HG03097 (cell line): ENCODE data around the gene PBXIP1.
"Not testable (repeated sequence)": the region's sequence is repeated elsewhere in the genome, so short reads cannot be mapped to it uniquely, and the experiment has no call there.

Experiments used
- ATAC-seq: cut with Tn5 transposase; IDR thresholded peaks from one replicate; pipeline ENCODE4 v1.9.1; 2021; ENCODE audit not compliant: unreplicated experiment, low FRiP score

Gene PBXIP1

GRCh38 chr1:154995301-154995983 is 39.5 kb upstream of the PBXIP1 start:
- not testable (repeated sequence) for ATAC-seq

DNA sequence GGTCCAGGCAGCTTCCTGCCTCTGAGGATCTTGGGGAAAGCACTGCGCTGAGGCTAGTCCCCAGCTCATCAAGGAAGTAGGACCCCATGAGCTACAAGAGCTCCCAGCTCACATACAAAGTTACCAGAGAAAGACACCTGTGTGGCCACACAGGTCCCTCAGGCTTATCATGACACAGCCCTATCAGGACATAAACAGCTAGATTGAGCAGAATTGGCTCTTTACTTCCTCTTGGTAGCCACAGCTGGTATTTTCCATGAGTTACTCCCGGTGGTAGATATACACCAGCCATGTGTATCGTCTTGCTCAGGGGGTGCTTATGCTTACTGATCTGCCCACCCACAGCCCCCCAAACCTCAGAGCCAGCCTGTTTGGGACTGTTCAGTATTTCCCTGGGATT is 38.7 kb upstream of the PBXIP1 start:
- no peak for ATAC-seq

GRCh38 chr1:154994269-154994587 is 38.3 kb upstream of the PBXIP1 start:
- ATAC-seq: no peak

- ATAC-seq: no peak
These were observed 37.8 kb upstream of the PBXIP1 start, which contains the start of gene LENEP for GRCh38 chr1:154993572-154994268. Gene LENEP, plus strand, starts transcription at chr1:154993586. Its CDS starts 22 bp downstream, at chr1:154993608.

GRCh38 chr1:154992721-154993571 is 37.0 kb upstream of the PBXIP1 start:
- no peak for ATAC-seq

DNA sequence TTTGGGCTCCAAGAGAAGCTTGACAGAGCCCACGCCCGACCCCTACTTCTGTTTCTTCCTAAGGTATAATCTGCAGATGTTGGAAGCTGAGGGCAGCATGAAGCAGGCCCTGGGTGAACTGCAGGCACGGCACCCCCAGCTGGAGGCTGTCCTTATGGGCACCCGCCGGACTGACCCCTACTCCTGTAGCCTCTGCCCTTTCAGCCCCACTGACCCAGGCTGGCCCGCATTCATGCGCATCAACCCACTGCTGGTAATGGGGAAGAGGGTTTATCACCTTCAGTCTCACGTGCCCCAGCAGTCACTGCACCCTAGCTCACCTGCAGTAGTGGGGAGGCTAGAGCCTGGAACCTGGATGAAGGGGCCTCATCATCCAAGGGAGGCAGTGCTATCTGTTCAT is 34.4 kb upstream of the PBXIP1 start:
- no peak for ATAC-seq

- ATAC-seq: no peak
These were observed 33.4 kb upstream of the PBXIP1 start for GRCh38 chr1:154989195-154989860.

DNA sequence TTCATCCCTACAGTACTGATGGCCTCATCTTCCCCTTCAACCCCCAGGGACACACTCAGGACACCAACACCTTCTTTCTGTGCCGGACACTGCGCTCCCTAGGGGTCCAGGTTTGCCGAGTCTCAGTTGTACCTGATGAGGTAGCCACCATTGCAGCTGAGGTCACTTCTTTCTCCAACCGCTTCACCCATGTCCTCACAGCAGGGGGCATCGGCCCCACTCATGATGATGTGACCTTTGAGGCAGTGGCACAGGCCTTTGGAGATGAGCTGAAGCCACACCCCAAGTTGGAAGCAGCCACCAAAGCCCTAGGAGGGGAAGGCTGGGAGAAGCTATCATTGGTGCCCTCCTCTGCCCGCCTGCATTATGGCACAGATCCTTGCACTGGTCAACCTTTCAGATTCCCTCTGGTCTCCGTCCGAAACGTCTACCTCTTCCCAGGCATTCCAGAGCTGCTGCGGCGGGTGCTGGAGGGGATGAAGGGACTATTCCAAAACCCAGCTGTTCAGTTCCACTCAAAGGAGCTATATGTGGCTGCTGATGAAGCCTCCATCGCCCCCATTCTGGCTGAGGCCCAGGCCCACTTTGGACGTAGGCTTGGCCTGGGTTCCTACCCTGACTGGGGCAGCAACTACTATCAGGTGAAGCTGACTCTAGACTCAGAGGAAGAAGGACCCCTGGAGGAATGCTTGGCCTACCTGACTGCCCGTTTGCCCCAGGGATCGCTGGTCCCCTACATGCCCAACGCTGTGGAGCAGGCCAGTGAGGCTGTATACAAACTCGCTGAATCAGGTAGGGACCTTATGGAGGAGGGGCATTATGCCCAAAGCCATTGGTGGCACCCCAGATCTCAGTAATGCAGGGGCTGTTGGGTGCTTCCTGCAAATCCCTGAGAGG is 32.4 kb upstream of the PBXIP1 start:
- ATAC-seq: no peak

GRCh38 chr1:154987326-154987725 is 31.4 kb upstream of the PBXIP1 start:
- ATAC-seq: no peak

DNA sequence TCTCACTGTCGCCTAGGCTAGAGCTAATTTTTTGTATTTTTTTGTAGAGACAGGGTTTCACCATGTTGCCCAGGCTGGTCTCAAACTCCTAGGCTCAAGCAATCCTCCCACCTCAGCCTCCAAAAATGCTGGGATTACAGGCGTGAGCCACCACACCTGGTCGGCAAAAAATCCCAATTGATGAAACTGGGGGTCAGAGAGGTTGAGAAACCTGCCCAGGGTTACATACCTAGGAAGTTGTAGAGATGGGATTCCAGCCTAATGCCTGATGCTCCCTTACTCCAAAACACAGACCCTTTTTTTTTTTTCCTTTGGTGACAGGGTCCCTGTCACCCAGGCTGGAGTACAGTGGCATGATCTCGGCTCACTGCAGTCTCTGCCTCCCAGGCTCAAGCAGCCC is 30.8 kb upstream of the PBXIP1 start:
- not testable (repeated sequence) for ATAC-seq

GRCh38 chr1:154983776-154984466 is 28.0 kb upstream of the PBXIP1 start:
- ATAC-seq: no peak

- peak; percentile 96 for ATAC-seq
These were observed 27.2 kb upstream of the PBXIP1 start, which contains the start of gene FLAD1 for GRCh38 chr1:154982897-154983648. Gene FLAD1, plus strand, starts transcription at chr1:154983344. Its CDS starts 351 bp downstream, at chr1:154983695.

DNA sequence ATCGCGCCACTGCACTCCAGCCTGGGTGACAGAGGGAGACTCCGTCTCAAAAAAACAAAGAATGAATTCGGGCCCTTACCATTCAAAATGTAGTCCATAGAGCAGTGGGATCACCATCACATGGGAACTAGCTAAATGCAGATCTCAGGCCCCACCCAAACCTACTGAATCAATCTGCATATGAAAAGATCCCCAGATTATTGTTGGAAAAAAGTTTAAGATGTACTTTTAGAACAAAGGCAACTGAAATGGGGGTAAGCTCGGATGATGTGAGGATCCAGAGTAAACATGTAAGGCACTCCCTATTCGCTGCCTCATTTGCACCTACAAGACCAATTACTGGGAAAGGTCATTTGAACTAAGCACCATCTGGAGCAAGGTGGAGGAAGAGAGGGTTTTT is 26.4 kb upstream of the PBXIP1 start:
- no peak for ATAC-seq

DNA sequence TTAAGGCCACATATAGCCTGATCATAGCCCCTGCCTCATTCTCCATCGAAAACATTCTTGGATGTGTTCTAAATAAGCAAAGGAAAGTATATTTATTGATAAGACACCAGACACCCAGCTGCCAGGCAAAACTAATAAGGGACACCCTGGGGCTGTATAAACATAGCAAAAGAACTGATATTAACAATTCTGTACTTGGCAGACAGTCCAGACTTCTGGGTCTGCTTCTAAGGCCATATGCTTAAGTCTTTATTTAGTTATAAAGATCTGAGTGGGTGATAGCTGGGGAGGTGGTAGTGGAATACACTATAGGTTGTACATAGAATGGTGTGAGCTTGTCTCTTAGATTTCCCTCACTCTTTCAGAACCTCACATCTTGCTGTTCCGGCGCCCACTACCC is 22.5 kb upstream of the PBXIP1 start:
- no peak for ATAC-seq

DNA sequence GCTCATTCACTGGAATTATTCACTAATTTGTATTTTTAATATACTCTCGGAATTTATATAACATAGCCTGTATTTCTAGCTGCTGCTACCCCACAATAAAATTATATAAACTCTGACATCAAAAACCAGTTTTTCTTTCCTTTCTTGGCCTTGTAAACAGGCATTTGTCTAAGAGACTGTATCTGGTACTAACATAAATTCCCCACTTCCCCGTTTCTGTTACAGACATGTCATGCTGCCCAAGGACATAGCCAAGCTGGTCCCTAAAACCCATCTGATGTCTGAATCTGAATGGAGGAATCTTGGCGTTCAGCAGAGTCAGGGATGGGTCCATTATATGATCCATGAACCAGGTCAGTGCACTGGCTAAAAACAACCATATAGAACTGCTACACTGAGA is 21.9 kb upstream of the PBXIP1 start:
- not testable (repeated sequence) for ATAC-seq

DNA sequence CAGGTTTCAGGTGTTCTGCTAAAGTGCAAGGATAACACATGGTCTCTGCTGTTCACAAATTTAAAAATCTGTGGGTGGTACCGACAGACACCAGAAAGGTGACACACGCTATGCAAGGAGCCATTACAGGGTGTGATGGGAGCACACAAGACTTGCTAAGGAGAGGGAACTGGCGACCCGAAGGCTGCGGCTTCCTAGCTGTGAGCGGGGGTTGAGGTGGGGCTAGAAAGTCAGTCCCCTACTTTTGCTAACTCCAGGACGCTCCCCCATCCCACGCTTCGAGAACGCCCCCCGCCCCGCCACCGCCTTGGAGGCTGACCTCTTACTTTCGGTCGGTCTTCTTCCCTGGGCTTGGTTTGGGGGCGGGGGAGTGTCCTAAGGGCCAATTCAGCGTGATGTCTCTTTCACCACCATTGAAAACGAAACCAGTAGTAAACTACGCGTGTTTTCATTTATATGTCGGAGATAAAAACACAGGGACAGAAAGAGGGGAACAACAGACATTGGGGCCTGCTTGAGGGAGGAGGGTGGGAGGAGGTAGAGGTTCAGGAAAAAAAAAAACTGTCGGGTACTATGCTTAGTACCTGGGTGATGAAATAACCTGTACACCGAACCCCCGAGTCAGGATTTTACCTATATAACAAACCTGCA is 19.6 kb upstream of the PBXIP1 start:
- no peak for ATAC-seq

DNA sequence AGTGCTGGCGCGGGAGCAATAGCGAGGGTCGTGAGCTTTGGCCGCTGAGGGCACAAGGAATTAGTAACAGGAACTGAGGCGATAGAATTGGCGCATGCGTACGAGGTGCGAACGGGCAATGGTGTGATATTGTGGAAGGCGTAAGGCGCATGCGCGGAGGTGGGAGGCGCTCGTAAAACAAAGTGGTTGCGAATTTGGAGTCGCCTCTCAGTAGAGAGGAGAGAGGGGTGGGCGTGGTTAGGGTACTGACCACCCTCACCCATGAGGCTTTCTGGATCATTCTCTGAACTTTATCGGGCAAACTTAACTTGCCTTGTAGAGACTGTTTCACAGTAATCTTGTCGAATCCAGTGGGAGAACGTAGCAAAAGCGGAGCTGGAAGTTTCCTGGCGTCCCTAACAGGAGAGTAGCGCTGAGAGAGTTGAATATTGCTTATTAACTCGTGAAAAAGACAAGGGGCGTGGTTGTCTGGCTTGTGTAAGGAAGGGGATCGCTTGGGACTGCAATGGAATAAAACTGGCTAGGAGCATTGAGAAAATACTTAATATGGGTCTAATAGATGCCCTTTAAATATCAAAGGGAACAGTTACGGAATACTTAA is 19.0 kb upstream of the PBXIP1 start:
- peak; percentile 43 for ATAC-seq
